Hematopoietic multipotent progenitor cell treated with erythropoietin and hydrocortisone succinate and interleukin-3 and kit ligand, for 15 days (in vitro differentiated cells): Measurements from ENCODE around the gene EPDR1.
A peak's percentile ranks its signal among the peaks of the same experiment; 100 is the strongest.

Experiments
- DNase-seq: peaks from one replicate; pipeline ENCODE4 v3.0.0-alpha.2; 2015; ENCODE audit warnings: low spot score

The EPDR1 gene

DNA sequence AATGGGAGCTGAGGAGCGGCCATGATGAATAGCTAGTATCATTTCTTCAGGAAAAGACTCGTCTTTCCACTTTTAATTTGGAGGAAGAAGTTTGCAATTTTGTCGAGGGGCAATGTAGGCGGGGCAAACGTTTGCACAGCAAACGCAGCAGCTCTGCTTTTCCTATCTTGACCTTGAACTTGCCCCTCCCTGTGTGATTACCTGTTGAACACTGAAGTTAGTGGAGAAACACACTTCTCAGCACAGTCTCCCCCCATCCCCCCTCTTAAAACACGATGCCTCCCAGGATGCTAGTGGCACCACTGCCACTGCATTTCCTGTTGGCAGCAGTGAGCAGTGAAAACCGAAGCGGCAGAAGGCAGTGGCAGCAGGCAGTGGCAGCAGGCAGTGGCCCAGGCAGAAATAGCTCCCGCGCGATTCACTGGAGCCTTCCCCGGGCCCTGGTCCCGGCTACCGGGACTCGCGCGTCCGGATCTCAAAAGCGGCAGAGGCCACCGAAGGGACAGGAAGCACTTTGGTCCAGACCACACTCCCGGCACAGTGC lies at the start of gene EPDR1:
Gene EPDR1 (plus strand): TSS at position 336 of the 544 bp plus-strand sequence. CDS start 300 bp downstream, outside the sequence.
- DNase-seq: peak; percentile 75

DNA sequence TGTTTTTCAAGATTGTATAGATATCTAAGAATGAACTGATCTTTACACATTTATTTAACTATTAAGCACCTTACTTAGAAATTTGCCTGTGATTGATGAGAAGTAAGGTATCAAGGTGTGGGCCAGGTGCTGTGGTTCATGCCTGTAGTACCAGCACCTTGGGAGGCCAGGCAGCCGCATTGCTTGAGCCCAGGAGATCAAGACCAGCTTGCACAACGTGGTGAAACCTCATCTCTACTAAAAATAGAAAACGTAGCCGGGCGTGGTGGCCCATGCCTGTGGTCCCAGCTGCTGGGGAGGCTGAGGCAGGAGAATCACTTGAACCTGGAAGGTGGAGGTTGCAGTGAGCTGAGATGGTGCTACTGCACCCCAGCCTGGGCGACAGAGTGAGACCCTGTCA lies 38.4 kb upstream of the EPDR1 start:
- DNase-seq: no peak

DNA sequence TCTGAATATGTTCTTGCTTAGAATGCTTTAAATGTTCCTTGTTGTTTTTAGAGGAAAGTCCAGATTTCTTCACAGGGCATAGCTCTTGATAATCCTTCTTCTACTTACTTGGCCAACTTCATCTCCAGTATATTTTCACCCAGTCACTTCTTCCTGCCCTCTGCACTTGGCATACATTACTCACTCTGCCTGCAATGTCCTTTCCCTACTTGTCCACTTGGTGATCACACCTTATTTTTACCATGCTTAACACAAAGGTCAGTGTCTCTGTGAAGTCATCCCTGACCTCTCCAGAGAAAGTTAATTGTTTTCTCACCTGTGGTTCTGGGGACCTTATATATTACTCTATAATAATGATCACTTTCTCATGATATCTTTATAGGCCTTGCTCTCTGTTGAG lies 27.1 kb upstream of the EPDR1 start:
- DNase-seq: no peak

DNA sequence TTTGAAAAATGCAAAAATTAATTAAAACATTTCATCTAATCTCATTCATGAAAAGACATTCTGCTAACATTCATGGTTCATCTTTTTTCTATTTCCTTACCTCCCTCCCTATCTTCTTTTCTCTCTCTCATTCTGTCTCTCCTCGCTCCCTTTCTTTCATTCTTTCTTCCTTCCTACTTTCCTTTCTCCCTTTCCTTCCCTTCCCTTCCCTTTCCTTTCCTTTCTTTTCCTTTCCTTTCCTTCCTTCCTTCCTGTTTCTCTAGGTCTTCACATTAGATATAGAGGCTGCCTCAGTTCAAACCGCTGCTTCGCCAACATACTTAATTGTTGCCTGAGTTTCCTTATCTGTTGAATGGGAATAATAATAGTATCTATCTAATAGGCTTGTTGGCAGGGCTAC lies 25.8 kb upstream of the EPDR1 start:
- DNase-seq: no peak

DNA sequence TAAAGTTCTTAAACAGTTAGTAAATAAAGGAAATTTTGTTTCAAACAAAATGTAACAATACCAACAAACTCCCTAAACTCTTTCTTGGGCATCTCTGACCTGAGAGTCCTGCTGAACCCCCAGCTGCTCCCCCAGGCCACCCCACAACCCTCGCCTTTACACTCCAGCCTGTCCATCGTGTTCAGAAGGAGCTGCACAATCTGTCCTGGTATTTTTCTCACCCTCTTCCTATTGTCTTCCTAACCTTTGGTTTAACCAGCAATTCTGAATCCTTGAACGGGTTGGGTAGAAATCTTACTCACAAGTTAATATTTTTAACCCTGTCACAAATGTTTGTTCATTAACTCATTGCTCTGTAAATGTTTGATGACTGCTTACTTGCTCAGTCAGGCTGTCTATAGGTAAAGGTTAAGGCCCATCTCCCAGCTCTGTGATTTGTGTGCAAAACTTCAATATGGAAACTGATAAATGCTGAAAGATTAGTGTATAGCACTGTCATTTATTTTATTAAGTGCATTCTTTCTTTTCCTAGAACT lies 20.7 kb upstream of the EPDR1 start:
- no peak for DNase-seq

DNA sequence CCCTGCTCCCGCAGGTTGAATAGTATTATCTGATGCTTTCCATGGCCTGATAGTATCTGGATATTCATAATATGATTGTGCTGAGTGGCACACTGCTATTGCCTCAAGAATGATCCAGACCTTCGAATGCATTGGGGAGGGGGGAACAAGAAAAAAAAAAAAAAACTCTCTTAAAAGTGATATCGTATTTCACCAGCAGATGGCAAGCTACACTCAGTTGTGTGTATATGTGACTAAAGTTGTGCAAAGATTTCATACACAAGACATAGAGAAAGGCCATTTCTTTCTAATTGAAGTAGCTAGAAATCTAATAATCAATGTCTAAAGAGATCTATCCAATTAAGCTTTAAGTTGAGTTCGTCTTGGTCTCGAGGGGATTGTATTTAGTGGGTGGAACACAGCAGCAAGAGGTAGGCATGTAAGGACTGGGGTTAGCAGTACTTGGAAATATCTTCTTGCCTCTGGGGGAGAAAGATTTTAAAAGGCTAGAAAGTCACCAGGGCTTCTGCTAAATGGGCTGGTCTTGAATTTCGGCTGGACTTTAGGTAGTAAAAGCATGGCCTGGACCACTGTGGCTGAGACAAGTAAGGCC lies 19.1 kb upstream of the EPDR1 start:
- peak; percentile 36 for DNase-seq

DNA sequence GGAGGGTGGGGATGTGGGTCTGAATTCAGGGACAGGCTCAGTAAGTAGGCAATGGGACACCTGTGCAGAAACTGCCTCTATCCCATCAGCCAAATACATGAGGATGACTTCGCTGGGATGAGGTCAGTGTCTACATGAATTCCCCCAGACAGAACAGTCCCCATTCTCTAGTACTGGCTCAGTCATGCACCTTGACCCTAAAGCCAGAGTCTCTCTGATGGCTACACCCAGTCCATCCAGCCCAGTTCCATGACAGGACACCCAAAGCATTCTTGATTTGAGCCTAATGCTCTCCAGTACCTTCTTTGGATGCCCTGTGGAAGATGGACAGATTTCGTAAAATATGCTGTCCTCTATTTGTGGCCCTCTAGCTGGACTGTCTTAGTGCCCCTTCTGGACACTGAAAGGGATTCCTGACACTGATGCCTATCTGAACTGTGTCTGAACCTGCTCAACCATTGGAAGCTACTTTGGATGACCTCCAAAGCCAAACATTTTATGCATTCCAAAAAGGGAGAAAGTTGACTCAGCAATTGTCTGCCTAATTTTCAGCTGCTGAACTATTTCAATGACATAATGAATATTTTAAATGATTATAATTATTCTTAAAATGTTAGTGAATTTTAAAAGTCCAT lies 18.4 kb upstream of the EPDR1 start:
- DNase-seq: no peak

DNA sequence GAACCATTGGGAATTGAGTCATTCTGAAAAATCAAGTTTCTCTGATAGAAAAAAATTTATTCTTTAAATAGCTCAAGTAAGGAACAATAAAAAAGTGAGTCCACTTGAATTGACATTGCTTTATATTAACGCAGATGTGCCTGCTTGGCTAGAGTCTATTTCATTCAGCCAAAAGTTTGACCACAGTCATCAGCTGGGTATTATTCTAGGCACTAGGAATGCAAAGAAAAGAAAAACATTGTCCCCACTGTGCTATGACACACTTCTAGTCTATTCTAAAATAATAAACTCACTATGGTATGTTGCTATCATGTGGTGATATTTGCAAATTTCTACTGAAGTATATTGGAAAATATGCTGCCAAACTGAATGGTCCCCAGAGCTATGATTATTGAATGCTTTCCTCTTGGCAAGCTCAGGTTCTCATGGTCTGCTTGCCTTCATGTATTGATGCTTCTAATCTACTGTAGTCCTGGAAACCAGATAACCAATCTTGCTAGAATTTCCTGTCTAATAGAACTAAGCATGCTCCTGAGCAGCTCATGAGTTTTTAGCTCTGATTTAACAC lies 12.1 kb upstream of the EPDR1 start:
- DNase-seq: no peak

DNA sequence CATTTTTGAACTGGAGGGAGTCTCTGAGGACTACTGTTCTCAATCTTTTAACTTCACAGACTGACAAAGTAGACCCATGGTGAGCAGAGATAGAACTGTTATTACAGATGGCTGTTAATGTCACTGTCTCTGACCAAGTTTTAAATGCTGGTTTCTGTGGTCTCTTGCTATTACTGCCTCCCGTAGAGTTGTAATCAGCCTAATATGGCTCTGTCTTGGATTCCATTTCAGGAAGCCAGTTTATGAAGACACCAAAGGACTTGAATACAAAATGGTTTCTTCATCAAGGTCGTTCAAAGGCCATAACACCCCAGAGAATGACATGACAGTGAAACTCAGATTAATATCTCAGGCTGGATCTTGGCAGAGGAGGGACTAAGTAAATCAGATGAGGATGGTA lies 7.7 kb upstream of the EPDR1 start:
- no peak for DNase-seq

DNA sequence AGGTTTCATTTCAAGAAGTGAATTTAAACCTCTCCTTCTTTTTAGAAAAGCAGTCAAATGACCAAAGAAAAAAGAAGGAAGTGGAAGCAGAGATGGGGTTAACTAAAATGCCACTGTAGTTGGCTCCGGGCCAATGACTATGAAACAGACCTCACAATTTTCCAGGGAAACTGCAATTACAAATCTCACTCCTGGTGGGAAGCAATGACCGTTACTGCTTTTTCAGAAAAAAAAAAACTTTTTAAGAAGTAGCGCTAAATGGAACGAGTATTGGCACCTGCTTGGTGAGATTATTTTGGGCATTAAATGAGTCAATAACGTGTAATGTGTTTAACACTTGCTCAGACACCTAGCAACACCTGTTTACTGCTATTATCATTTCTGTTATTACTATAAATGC lies 5.0 kb upstream of the EPDR1 start:
- DNase-seq: no peak

DNA sequence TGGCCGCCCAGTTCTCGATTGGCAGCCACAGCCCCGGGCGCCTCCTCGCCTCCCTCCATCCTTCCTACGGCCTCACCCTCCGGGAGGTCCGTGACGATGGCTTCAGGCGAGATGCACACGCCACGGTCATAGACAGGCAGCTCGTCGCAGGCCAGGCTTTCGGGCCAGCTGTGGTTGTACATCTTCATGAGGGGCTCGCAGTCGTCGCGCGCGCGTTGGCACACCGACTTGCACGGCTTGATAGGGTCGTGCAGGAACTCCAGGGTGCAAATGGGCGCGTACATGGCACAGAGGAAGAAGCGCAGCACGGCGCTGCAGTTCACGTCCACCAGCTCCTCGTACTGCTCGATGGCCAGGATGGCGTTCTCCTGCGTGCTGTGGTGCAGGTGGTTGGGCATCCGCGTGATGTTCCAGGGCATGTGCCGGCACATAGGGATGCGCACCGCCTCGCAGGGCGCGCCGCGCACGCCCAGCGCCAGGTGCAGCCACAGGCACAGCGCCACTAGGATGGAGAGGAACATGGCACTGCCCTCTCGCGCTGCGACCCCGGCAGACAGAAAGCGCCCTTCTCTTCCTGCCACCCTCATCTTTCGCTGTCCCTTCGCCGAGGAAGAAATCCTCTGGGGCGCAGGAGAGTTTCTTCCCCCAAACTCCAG lies 4.3 kb upstream of the EPDR1 start:
- no peak for DNase-seq

DNA sequence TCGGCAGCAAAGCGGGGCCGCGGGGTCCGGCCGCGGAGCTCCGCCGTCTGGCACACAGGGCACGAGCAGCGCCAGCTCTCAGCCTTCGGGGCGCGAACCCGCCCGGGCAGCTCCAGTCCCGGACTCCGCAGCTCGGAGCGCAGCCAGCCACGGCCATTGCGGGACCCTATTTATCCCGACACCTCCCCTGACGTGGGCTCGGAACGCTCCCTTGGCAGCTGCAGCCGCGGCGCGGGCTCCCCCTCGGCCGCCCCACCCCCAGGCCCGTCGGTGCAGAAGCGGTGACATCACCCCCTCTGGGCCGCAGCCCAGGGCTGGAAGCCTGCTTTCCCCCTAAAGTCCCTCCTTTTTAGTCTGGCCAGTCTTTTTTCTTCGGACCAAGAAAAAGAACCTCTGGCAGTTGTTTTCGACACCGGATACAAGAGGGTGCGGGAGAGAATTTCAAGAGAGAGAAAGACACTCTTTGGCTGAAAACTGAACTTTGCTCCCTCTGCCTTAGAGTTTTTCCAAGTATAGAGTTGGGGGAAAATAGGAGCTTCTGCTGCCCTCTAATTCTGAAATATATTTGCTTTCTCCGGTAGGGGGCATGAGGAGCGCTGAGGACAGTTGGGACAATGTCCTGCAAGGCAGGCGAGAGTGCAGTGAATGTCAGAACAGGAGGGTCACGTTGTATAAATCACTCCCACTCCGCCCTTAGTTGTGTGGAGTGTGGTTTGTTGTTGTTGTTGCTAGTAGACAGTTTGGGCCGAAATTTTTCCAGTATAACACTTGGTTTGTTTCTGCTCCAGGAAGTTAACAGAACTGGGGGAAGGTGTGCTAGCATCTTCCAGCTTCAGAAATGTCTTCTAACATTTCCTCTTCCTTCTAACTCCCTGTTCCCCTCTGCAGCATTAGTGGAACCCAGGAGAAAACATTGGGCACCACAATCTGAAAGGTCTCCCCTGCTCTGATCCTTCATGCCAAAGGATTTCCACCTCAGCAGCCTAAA lies 3.5 kb upstream of the EPDR1 start, which contains the start of gene SFRP4:
Gene SFRP4 (minus strand): TSS at position 145 of the 988 bp plus-strand sequence. CDS start 280 bp downstream, outside the sequence.
- peak; percentile 70 for DNase-seq

DNA sequence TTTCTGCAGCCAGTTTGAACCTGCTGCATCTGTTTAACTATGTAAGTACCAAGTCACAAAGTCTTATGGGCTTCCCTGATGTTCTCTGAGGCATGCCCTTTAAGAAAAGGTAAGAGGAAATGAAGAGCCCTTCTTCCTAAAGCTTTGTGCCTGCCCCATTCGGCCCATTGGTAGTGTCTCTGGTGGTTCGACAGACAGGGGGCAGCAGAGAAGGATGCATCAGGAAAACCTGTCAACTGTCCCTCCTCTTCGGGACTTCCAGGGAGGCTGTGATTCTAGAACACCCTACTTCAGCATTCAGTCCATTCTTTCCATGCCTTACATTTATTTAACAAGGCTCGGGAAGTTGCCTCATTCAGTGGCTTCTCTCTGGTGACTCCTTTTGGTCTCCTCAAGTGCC lies 1.9 kb upstream of the EPDR1 start:
- DNase-seq: peak; percentile 15

DNA sequence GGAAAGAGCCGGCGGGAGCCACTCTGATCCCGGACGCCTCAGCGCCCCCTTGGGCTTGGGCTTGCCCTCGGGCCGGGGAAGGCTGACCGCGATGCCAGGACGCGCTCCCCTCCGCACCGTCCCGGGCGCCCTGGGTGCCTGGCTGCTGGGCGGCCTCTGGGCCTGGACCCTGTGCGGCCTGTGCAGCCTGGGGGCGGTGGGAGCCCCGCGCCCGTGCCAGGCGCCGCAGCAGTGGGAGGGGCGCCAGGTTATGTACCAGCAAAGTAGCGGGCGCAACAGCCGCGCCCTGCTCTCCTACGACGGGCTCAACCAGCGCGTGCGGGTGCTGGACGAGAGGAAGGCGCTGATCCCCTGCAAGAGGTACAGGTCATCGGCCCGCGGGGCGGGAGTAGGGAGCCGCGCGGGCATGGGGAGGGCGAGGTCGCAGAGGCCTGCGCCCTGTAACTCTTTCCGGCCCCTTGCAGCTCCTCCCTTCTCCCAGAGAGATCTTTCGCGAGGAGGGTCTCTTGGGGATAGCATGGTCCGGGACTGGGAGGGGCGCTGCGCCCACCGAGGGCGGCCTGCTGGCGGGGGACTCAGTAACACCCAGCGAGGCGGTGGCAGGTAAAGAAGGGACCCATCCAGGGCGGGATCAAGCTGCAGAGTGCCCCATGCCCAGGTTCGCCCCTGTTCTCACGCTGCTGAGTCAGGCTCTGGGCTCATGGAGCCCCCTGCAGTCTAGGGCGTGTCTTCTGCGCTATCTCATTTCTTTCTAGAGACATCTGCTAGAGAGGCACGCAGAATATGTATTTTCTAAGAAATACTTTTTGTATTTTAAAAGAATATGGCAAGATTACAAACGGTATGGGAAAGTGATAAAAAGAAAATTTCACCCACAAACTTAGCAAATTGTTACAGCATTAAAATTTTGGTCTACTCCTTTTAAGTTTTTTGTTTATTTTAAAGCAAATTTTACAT lies 687 bp downstream of the EPDR1 start:
- DNase-seq: peak; percentile 88

DNA sequence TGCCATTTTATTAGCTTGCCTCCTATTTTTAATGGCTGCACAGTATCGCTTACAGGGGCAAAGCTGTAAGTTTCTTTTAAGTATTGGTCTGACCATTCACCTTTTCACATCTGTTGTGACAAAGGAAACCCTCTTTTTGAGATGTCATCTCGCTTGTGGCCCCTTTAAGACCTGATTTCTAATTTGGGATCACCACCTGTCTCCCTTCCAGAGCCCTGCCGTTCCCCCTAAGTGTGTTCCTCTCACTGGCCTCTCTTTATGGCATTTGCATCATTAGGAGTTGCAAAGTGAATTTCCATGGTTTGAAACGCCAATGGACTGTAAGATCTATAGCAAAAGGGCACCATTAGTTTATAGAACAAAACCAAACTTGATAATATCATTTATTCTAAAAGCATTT lies 1.4 kb downstream of the EPDR1 start:
- DNase-seq: no peak

DNA sequence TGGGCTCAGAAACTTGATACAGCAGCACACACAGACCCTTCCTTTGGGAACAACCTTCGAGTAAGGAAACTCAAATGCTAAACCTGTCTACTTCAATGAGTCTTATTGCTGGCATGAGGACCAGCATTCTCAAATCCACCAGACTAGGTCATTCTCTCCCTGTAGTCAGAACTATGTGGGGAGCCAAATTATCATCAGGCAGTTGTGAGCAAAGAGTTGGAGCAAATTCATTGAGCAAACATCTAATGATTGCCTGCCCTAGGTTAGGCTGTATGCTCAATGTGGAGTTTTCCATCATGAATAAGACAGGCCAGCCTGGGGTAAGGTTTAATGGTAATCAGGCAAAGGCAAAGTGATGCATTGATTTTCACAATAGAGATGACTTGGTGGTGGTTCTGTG lies 3.6 kb downstream of the EPDR1 start:
- no peak for DNase-seq

DNA sequence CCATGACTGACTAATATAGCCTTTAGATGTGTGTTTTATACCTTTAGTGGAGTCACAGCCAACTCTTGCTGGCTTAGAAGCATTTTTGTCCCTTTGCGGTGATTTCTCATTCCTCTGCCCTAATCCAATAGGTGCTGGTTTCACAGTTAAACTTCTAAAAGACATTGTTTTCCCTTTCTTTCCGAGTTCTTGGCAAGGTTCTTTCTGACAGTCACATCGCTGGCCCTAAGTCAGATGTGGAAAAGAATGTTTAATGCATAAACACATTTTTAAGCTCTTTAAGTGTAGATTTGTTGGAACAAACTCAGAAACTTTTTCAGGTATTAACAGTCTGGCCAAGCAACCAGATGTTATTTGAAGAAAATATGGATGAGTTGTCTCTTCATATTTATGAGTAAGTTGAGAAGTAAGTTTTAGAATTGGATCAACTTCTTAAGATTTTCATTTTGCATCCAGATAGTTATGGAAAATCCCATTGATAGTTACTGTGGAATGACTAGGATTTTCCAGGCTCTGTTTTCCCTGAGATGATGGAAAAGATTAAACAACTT lies 4.1 kb downstream of the EPDR1 start:
- DNase-seq: no peak

DNA sequence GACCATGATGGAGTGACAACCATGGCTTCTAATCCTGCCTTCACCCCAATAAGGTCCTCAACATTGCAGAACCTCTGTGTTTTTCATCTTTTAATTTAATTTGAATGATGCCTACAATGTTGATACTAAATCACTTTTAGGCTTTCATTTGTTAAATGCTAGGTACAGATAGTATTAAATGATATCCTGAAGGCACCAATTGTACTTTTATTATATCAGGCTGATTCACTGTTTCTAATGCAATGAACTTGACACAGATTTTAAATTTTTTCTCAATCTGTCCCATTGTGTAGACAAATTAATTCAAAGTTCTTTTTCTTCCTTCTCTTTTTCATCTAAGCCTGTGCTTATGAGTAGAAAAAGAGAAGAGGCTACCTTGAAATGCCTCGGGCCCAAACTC lies 5.2 kb downstream of the EPDR1 start:
- DNase-seq: no peak

DNA sequence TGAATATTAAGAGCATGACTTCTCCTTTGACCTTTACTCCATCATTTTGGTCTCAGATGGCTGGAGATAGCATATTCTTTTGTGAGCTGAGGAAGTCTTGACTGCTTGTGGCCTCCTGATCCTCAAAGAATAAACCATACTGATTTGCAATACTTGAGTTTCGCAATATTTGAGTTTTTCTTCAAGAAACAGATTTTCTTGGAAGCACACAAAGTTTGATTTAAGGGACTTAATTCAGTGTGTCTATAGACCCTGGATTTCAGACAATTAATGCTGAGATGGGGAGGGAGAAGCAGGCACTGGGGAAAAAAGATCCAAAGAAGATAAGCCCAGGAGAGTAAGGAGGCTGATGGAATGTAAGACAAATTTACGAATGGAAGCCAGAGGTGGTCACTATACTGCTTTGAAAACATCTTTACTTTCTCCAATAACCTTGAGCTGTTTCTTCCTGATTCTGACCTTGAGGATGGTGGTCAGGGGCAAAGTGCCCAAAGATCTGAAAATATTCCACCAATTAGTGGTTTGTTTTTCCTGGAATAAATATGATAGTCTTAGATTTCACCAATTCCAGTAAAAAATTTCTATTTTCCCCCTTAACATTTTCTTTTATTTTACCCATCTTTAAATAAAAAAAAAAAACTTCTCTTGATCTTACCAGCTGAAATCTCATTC lies 7.5 kb downstream of the EPDR1 start:
- DNase-seq: no peak
